GM19240 (cell line): ENCODE results near the gene SLC7A11.
"Not testable (repeated sequence)": the region's sequence is repeated elsewhere in the genome, so short reads cannot be mapped to it uniquely, and the experiment has no call there.

Source experiments
- DNase-seq: peaks from one replicate; pipeline ENCODE4 v3.0.0; 2011; ENCODE audit warnings: low spot score; ENCODE audit not compliant: insufficient read length

SLC7A11 gene

DNA sequence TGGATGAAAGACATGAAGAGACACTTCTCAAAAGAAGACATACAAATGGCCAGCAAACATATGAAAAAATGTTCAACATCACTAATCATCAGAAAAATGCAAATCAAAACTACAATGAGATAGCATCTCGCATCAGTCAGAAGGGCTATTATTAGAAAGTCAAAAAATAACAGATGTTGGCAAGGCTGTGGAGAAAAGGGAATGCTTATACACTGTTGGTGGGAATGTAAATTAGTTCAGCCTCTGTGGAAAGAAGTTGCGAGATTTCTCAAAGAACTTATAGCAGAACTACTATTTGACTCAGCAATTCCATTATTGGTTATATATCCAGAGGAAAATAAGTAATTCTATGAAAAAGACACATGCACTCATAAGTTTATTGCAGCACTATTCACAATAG lies 31.6 kb downstream of the SLC7A11 start:
- not testable (repeated sequence) for DNase-seq

DNA sequence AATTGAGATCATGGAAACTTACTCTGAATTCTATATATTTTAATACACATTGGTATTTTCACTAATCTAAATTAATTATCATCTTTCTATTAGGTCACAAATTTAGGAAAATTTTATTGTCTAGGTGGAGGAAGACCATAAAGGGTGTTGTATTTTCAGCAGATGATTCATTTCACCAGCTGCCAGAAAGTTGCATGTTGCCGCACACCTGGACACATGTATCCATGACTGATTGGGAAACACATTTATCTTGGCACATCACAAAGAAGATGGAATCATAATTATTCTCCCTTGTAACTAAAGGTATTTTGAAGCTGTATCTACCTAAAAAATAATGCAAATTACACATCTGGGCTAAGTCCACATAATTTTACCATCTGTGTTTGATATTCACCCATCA lies 33.1 kb downstream of the SLC7A11 start:
- DNase-seq: no peak

DNA sequence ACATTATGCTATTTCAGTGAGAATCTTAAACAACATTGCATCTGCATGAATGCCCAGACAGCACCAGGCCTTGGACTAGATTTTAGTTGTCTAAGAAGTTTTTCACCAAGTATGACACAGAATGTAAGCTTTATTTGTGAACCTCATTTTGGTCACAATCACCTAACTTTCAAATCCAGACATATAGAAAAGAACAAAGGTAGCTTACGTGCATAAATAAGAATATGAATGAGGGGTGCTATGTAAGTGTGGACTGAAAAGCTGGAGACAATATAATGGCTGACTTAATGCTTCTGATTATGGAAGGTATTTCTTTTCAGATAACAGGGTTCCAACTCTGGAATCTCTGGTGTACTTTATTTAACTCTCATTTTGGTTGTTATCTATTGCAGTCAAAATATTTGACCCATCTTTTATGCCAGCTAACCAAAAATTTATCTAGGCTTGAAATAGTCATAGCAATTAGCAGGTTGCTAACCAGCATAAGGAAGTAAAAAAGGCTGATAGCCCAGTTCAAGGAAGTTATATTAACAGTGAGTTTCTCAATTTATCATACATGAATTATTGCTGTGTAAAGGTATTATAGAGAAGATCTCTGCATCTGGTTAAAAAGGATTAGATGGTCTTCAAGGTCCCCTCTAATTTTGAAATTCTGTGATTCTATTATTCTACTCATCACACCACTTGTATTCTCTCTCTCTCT lies 36.5 kb downstream of the SLC7A11 start:
- DNase-seq: no peak

DNA sequence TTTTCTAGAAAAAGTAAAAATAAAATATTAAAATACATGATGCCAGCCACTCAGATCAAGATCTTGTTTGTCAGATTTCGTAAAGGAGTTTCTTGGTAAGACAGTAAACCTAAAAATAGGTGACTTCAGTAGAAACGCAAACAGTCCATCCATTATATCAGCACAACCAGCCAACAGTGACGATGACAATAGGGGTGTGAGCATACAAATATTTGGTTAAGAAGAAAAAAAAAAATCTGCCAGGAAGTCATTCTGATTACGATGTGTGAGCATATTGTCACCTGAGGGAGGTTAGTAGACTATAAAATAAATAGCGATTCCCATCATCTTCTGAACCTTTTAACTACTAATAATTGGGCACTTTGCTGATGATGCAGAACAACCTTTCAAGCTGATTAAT lies 37.6 kb downstream of the SLC7A11 start:
- no peak for DNase-seq

DNA sequence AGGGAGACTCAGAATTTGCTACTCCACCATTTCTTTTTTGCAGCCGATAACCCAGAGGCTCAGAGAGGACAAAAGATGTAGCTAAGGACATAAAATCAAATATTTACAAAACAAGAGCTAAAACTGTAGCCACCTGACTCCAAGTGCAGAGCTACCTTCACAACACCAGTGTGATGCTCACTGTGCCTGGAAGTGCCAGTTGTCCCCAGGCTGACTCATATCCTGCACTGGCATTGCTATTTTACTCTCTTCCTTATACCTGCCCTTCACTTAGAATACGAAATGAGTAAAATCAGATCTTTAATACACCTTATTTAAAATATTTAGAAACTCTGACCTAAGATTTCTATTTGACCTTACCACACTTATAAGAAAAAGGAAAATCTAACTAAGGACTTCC lies 39.5 kb downstream of the SLC7A11 start:
- DNase-seq: no peak

DNA sequence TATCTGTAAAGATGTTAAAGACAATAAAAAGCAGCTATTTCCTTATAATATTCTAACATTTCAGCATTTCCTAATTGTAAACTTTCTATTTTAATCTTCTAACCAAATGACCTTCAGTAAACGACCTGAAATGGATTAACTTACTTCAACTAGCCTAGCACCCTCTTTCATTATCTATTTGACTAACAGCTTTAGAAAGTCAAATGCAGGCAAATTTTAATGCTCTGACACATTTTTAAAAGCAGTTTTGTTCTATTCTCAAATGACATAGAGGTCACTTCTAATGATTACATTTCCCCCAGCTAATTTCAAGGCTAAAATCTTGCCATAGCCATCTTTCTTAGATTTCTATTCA lies 41.9 kb downstream of the SLC7A11 start:
- no peak for DNase-seq

DNA sequence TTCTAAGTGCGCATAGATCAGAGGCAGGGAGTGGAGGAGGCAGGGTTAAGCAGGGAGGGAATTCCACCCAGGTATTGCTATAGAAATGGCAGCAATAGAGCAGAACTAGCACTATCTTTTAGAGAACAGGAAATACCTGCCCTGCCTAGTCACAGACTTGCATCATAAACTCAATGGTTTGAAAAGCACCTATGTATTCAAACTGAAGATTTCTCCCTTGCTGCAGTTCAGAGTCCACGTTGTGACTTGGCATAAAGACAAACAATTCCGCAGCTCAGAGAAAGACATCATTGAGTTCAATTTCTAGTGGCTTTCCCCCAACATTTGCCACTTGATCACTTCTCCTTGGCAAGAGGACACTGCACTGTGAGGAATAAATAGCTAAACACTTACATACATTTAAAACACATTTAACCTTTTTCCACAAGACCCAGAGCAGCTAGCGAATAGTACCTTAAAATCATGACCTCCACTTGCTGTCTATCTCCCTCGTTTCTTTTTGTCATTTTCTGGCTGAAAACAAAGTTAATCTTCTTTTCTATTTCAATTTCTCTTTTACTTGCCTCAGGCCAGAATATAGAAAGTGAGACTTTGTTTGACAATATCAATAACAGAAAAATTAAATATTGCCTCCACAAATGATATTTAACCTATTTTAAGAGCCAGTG lies 42.4 kb downstream of the SLC7A11 start:
- DNase-seq: no peak

DNA sequence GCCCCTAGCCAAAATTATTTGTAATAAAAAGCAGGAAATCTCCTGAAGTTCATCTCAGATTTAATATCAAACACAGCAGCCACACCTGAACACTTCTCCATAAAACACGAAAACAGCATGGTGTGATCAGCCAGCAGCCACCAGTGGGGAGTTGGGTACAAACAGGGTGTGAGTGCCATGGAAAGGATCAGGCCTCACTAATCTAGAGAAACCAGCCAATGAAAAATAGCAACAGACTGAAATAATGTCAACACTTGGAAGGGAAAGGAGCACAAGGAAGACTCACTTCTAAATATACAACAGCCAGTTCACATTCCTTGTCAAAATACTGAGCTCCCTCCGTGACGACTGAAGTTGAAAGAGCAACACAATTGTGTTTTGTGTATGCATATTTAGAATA lies 46.0 kb downstream of the SLC7A11 start:
- DNase-seq: no peak

DNA sequence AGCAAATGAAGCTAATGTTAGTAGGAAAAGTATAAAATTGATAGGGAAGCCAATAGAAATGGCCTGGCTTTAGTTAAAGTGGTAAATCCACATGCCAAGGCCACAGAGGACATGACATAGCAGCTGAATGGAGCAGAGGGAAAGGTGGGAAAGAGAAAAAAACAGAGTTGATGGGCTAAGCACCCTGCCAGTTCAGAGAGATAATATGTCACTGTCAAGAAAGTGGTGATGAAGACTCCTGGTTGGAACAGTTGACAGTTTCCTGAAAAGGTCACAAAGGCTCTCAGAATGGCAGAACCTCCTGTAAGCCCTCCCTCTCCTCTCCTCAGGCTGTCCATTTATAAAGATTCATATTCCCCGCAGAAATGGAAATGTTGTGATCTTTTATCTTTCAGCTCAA lies 48.2 kb downstream of the SLC7A11 start:
- no peak for DNase-seq

DNA sequence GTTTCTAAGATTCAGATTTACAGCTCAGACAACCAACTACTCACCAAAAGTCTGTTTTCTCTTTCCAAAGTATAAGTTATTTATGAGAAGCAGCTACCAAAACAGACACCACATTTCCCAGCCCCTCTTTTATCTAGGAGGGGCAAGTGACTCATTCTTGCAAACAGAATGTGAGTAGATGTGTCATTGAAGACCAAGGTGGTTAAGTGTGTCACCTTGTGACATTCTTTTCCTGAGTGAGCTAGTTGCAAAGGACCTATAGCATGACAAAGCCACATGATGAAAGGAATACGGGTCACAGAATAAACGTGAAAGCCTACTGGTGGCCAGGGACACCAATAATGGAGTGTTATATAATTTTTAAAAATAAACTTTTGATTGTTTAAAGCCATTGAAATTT lies 50.0 kb downstream of the SLC7A11 start:
- no peak for DNase-seq

DNA sequence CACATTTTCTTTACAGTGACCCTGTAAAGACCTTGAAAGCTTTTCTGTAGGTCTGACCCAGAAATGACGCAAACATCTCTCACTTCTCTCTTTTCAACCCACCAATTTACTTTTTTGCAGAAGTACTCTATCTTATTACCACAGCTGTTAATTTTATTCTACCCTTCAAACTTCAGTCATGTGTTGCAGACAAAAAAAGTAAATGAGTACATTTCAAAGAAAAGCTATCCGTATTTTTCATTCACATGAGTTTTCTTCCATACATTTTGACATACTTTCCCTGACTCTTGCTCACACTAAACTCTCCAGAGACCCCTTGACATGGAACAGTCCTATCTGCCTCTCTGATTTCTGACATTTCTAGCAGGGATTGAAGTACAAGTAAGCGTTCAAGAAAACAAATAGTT lies 51.7 kb downstream of the SLC7A11 start:
- peak; percentile 26 for DNase-seq

DNA sequence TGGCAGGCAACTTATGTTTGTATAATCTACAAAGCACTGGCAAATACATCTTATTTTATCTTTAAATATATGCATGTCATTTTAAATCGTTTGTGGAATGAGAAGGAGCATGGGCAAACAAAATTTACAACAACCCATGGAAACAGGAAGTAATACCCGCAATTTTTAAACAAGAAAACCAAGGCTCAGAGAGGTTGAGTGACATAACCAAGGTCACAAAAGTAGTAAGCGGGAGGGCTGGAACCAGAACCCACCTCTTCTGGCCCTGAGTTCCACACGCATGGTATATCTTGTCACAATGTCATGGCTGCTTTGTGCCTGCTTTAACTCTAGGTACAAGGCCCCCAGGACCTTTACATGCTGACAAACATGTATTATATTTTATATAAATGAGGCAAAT lies 52.9 kb downstream of the SLC7A11 start:
- no peak for DNase-seq

DNA sequence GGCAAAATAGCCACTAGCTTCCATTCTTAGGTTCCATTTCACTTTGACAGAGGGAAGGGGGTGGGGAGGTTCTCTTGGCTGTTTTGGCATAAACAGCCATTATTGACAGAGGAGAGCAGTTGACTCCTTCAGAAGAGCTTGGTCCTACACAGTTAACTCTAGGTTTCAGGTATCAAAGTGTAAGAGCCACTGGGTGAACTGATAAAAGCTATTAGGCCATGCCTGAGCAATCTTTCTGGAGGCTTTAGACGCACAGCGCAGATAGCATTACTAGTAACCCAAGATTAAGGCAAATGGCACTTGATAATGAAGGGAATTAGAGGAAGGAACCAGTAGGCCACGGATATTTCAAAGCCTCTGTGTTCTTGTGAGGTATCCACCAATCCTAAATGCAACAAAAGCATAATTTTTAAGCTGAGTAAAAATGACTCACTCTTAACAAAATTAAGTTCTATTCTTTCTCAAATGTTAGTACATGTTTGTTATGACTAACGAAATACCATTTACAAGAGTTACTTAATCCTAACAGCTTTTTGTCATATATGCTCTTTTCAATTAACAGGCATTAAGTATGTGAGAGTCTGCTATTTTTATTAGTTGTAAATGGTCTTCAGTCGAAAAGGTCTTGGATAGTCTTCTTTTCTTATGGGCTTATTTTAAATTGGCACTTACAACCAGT lies 53.6 kb downstream of the SLC7A11 start:
- DNase-seq: no peak

DNA sequence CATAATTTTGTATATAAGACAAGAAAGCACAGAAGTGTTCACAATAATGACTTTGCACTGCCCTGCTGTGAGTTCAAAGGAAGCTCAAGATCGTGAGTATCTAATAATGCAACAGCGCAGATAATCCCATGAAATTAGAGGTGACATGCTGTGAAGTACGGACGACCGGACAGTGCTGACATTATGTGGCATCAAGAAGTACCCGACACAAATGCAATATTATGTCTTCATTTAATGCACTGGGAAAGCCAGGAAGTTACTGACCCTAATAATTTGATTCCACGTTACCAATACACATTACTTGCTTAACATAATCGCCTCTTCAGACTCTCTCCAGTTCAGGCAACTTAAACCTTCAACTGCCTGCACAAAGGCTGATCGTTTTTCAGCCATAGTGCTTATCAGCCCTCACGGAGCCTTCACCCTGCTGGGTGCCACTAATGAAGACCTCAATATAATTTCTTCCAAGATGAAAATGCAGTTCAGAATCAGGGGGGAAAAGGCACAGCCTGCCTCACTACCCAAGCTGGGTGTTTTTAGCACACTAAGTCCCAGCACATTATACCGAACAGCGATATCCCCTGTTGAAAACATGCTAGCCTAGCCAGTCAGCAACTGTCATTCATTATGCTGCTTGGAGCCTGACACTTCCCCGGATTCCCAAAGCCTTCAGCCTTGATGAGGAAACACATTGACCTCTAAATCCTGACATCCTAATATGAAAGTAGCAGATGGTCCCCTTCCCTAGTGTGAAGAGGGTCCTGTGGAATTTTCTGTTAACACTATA lies 56.1 kb downstream of the SLC7A11 start:
- DNase-seq: no peak

DNA sequence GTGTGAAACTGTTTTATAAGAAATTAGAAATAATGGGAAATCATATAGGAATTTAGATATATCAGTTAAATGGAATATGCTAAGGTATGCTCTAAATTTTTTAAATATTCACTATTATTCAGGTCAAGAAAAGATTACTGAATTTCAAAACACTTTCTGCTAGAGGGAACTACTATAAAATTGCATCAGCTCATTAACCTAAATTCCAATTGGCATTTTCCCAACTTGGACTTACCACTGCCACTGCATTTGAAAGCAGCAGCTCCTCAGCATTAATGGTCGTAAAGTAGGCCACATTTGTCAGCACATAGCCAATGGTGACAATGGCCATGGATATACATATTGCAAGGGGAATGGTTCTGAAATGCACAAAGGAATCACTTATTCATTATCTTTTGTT lies 57.3 kb downstream of the SLC7A11 start:
- no peak for DNase-seq

DNA sequence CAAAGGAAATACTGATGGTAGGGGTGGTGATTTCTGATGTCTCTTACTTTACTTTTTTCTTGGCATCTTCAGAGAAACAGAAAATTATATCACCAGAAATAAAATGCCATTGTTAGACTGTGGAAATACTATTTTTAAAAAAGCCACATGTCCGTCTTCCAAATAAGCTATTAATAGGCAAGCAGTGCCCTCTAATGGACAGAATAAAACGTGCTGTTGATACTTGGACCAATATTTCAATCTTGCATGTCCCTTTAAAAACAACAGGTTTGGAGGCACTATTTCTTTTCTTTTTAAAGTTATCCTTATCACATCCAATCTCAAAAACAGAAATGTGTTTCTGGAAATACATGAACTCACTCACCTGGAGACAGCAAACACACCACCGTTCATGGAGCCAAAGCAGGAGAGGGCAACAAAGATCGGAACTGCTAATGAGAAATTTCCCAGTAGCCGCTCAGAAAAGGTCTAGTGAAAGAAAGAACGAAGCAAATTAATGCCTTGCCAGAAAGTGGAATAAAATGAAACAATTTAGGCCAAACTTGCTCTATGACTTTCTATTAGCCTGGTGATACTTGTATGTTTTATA lies 59.2 kb downstream of the SLC7A11 start:
- no peak for DNase-seq

DNA sequence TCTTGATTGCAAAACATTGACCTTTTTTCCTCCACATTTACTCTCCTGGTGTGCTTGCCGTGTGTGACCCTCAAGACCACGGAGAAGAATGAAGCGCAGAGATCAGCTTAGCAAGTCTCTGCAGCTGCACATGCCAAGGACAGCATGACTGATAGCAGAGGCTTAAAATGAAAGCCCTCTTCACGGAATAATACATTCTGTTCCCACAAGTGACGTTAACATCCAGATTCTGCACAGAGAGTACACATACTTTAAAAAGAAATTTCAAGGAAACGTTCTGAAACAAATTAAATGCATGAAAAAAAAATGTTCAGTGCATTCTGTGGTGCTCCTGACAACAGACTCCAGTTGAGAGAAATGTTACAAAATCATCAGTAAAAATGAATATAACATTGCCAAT lies 60.9 kb downstream of the SLC7A11 start:
- no peak for DNase-seq

DNA sequence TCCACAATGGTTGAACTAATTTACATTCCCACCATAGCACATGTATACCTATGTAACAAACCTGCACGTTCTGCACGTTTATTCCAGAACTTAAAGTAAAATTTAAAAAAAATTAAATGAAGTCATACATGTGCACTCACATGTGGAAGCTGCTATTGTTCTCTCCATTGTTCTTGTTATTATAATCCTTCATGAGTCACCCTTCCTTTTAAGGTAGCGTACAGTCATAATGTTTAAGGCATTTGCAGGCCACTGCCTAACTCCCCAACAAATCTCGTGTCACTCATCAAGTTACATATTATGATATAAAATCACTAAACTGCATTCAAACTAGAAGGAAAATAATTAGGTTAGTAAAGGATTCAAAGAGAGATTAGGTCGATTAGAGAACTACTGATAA lies 63.6 kb downstream of the SLC7A11 start:
- DNase-seq: no peak

DNA sequence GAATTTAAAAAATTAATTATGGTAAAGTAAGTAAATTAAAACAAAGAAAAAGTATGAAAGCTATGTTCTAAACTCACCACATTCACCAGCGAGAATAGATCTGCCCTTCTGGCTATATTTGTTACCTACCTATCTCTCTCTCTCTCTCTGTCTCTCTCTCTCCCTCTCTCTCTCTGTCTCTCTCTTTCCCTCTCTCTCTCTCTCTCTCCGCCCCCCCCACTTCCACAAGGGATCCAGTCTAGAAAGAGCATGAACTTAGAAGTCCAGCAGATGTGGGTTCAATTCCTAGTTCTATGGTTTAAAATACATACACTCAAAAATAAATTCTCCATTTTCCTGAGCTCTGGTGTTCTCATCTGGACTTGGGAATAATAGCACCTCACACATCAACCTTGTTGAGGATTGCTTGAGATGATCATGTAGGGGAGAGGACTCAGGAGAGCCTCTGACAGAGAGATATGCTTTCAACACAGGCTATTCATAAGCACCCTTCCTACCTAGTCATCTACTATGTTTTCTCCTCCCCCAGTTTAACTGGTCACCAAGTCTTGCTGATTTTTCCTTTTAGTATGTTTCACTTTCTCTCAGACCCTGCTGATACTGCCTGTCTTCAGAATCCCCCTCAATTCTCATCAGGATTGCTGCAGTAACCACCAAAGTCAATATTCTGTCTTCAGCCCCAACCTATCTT lies 64.7 kb downstream of the SLC7A11 start:
- DNase-seq: no peak

DNA sequence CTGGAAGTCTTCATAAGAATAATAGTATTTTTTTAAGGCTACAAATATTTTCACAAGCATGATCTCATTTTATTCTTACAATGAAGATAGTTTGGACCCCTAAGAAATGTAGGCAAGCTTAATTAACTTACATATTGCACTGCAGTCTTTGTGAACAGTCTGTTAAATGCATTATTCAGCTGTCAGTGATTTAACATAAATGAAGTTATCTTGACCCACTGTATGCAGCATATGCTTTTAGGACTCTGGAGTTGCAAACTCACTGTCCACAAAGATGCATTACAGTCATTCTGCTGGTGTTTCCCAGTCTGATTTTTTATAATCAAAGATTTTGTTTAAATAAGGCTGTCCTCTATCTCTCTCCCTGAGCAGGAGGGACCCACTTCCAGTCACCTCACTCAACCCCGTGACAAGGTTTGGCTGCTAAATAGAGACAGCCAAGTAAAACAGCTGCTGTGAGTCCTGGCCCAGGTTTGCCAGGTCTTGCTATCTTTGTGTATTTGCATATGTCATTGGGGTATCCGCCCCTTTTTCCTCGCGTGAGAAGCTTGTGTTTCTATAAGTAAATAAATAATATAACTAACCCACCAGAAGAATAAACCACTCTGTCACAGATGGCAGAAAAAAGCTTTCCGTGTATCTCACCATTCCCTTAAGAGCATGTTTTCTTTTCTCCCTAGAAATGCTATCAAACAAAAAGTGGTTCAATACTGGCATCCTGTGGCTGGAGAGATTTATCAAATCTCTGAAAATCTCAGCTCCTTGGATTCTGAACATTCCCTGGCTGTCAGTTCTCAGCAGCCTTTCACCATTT lies 67.0 kb downstream of the SLC7A11 start:
- DNase-seq: no peak
